HL-60 (cell line): ENCODE results near the gene GPAT3.

Source experiments
- CTCF ChIP-seq: IDR thresholded peaks from one replicate; pipeline ENCODE4 v1.5.1; 2011; ENCODE audit warnings: low read length, control low read depth, inconsistent platforms; ENCODE audit not compliant: insufficient read depth
- POLR2AphosphoS5 ChIP-seq: IDR thresholded peaks from 2 replicates; pipeline ENCODE4 v1.6.1; 2012; ENCODE audit warnings: low read depth

- TF ChIP-seq CTCF (no peak), POLR2AphosphoS5 (no peak)
Observed at GRCh38 chr4:83552924-83553323, 17.0 kb downstream of the GPAT3 start.
